ENCODE results near the gene FERD3L.

Gene FERD3L

GRCh38 chr7:19116121-19117090, 28.8 kb downstream of the FERD3L start:
- DNase-seq: peak in 1 of 2 experiments; percentile 65

GRCh38 chr7:19114551-19114855, 30.7 kb downstream of the FERD3L start:
- no peak for DNase-seq

GRCh38 chr7:19113855-19114550, 31.2 kb downstream of the FERD3L start:
- DNase-seq: no peak

GRCh38 chr7:19113002-19113350, 32.2 kb downstream of the FERD3L start:
- no peak for DNase-seq

- no peak for DNase-seq
These were observed 32.8 kb downstream of the FERD3L start for GRCh38 chr7:19112274-19113001.

- DNase-seq: no peak
These were observed 33.5 kb downstream of the FERD3L start for GRCh38 chr7:19111474-19112273.

GRCh38 chr7:19110776-19111175, 34.4 kb downstream of the FERD3L start:
- no peak for DNase-seq

- DNase-seq: no peak
These were observed 35.0 kb downstream of the FERD3L start for GRCh38 chr7:19110026-19110730.

- DNase-seq: no peak
These were observed 35.9 kb downstream of the FERD3L start for GRCh38 chr7:19109000-19109946.

- DNase-seq: no peak
These were observed 37.7 kb downstream of the FERD3L start for GRCh38 chr7:19107356-19108146.

- no peak for DNase-seq
These were observed 38.2 kb downstream of the FERD3L start for GRCh38 chr7:19107081-19107355.

GRCh38 chr7:19106241-19107080, 38.8 kb downstream of the FERD3L start:
- DNase-seq: no peak

- DNase-seq: no peak
These were observed 39.7 kb downstream of the FERD3L start for GRCh38 chr7:19105546-19105945.

GRCh38 chr7:19104811-19105210, 40.4 kb downstream of the FERD3L start:
- DNase-seq: no peak

- no peak for DNase-seq
These were observed 42.3 kb downstream of the FERD3L start for GRCh38 chr7:19102884-19103283.

- DNase-seq: no peak
These were observed 43.3 kb downstream of the FERD3L start for GRCh38 chr7:19101909-19102308.

GRCh38 chr7:19101472-19101871, 43.7 kb downstream of the FERD3L start:
- no peak for DNase-seq

GRCh38 chr7:19099924-19100323, 45.3 kb downstream of the FERD3L start:
- DNase-seq: no peak

- no peak for DNase-seq
These were observed 46.0 kb downstream of the FERD3L start for GRCh38 chr7:19099194-19099593.
